K562 (cell line): Measurements from ENCODE around the gene NTSR1. TPM values are rescaled to one million over a fixed set of nuclear protein-coding genes. Genes with fewer than 3 reads are reported as not detected.

Source experiments
- BHLHE40 ChIP-seq: IDR thresholded peaks from 2 replicates; pipeline ENCODE4 v1.6.1; 2011; ENCODE audit warnings: low read length, improper control_type of control experiment
- EP300 ChIP-seq: IDR thresholded peaks from 2 replicates; pipeline ENCODE4 v1.6.1; 2012; ENCODE audit warnings: low read length, improper control_type of control experiment
- ETS2 ChIP-seq: IDR thresholded peaks from 2 replicates; pipeline ENCODE4 v1.6.1; 2016; ENCODE audit warnings: borderline replicate concordance, missing genetic modification characterization, mild to moderate bottlenecking, moderate library complexity, missing compliant biosample characterization; ENCODE audit not compliant: poor library complexity, severe bottlenecking
- FOXP1 ChIP-seq: sonication (generic); formaldehyde crosslinking; IDR thresholded peaks from 2 replicates; pipeline ENCODE4 v1.8.0; 2022; ENCODE audit warnings: mild to moderate bottlenecking, missing genetic modification reagents
- HDAC2 ChIP-seq: fragments of 450-650 bp; IDR thresholded peaks from 2 replicates; pipeline ENCODE4 v1.6.1; 2016; ENCODE audit warnings: mild to moderate bottlenecking
- LEF1 ChIP-seq: fragments of 450-650 bp; IDR thresholded peaks from 2 replicates; pipeline ENCODE4 v1.6.1; 2016; ENCODE audit warnings: mild to moderate bottlenecking
- ZNF740 ChIP-seq, 3 experiments: fragments of 200-800 bp in 1 of 3; sonication (Bioruptor generic) in 1 of 3; sonication (generic) in 1 of 3; formaldehyde crosslinking in 1 of 3; IDR thresholded peaks; 2 replicates each; pipeline versions ENCODE4 v1.6.1 to v1.8.0; 2016 to 2022; ENCODE audit warnings: mild to moderate bottlenecking in 2 of 3, missing compliant biosample characterization in 2 of 3, missing genetic modification characterization in 2 of 3, missing genetic modification reagents in 1 of 3
- polyA plus RNA-seq, 8 experiments: library from polyadenylated mRNA; depleted of rRNA in 4 of 8; stranded (reverse) in 5 of 8; unstranded in 3 of 8; fragments of >200 nt; fragmentation: Nextera tagmentation in 2 of 8; fragmentation: Illumina TruSeq in 1 of 8; extraction: Ambion mirVana in 2 of 8; extraction: Trizol in 1 of 8; gene quantifications; 2 replicates each; pipeline versions ENCODE4 v1.2.1 to v1.2.3, GENCODE V29; 2011 to 2014; ENCODE audit warnings: inconsistent platforms in 1 of 8, missing spikeins in 1 of 8
- total RNA-seq, 7 experiments: library from RNA; depleted of rRNA in 6 of 7; stranded (reverse); fragments of >200 nt in 6 of 7; fragmentation: Illumina TruSeq in 2 of 7; extraction: Trizol in 2 of 7; gene quantifications; 2 replicates each; pipeline versions ENCODE4 v1.2.1 to v1.2.3, GENCODE V29; 2011 to 2021; ENCODE audit warnings: low replicate concordance in 1 of 7
- TF ChIP-seq, protein P1 (sequence below): fragments of 450-650 bp; formaldehyde crosslinking; conservative IDR thresholded peaks from 2 replicates; pipeline ENCODE4 v1.4.0; 2022; ENCODE audit warnings: mild to moderate bottlenecking, missing genetic modification characterization
- TF ChIP-seq, protein P2 (sequence below), 2 experiments: IDR thresholded peaks; 2 replicates each; pipeline ENCODE4 v1.6.1; 2011; ENCODE audit warnings: borderline replicate concordance in 1 of 2, control low read depth in 1 of 2, low read depth in 1 of 2, low read length in 1 of 2, mild to moderate bottlenecking in 1 of 2, mixed read lengths in 1 of 2, moderate library complexity in 1 of 2; ENCODE audit not compliant: insufficient read depth in 1 of 2, insufficient read length in 1 of 2, poor library complexity in 1 of 2, severe bottlenecking in 1 of 2; ENCODE audit errors: extremely low read depth in 1 of 2

The NTSR1 gene
- total and polyA plus RNA-seq, 9 of the 15 experiments (the other 6 are each of a cell fraction or from before 2014, with no cell fraction given) = 0.04 to 0.40 (median 0.13) TPM; not detected in 3

DNA sequence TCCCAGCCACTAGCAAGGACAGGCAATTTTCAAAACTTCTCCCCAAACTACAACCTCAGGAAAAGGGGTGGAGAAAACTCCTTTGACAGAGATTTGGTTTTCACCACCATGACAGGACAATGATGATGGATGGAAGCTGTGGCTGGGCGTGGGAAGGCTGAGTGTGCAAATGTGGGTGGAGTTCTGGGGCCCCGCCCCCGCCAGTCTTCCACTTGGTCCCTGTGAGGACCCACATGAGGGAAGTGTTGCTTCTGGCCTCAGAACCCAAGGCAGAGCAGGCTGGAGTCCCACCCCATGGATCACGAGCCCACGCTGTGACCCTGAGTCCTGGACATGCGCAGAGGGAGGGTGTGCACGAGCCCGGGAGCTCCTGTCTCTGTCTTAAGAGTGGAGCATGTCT, 66.1 kb downstream of the NTSR1 start (continued):
- TF ChIP-seq, protein P1, sequence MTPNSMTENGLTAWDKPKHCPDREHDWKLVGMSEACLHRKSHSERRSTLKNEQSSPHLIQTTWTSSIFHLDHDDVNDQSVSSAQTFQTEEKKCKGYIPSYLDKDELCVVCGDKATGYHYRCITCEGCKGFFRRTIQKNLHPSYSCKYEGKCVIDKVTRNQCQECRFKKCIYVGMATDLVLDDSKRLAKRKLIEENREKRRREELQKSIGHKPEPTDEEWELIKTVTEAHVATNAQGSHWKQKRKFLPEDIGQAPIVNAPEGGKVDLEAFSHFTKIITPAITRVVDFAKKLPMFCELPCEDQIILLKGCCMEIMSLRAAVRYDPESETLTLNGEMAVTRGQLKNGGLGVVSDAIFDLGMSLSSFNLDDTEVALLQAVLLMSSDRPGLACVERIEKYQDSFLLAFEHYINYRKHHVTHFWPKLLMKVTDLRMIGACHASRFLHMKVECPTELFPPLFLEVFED (CRISPR knock-in tag) = no peak
- TF ChIP-seq ZNF740 (CRISPR knock-in tag; IDR thresholded peaks at IDR 0.05) = no peak
- no peak for TF ChIP-seq ZNF740 (tag; IDR thresholded peaks at IDR 0.05)
- TF ChIP-seq HDAC2 = peak; percentile 36; the same call in 1 of the 2 replicates
- 0 out of 2 replicates have a peak, but pooled peaks have one; percentile 54 for TF ChIP-seq LEF1
- TF ChIP-seq BHLHE40 = peak; percentile 35; the same call in 1 of the 2 replicates
- peak; percentile 53 for TF ChIP-seq EP300
- TF ChIP-seq ETS2 (tag) = no peak
- TF ChIP-seq, protein P2, sequence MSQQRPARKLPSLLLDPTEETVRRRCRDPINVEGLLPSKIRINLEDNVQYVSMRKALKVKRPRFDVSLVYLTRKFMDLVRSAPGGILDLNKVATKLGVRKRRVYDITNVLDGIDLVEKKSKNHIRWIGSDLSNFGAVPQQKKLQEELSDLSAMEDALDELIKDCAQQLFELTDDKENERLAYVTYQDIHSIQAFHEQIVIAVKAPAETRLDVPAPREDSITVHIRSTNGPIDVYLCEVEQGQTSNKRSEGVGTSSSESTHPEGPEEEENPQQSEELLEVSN (IDR thresholded peaks at IDR 0.05; ENCODE audit: borderline replicate concordance in 1 of 2, extremely low read depth in 1 of 2, insufficient read depth in 1 of 2, insufficient read length in 1 of 2, low read depth in 1 of 2, low read length in 1 of 2, poor library complexity in 1 of 2, severe bottlenecking in 1 of 2) = no peak
- TF ChIP-seq FOXP1 (CRISPR knock-in tag) = peak; percentile 85; the same call in 1 of the 2 replicates
- TF ChIP-seq, all 486 proteins: peak for 41
